Fibroblast of the aortic adventitia (primary cell): ENCODE measurements around the gene LGI1. TPM values are rescaled to one million over a fixed set of nuclear protein-coding genes. Genes with fewer than 3 reads are reported as not detected.
A peak's percentile ranks its signal among the peaks of the same experiment; 100 is the strongest.

Source experiments
- DNase-seq: peaks from one replicate; pipeline ENCODE4 v3.0.0-alpha.2; 2010; ENCODE audit warnings: low read depth
- H3K4me3 ChIP-seq: 2 replicates; pipeline ENCODE4 v1.5.1; 2011; ENCODE audit warnings: low read depth, mild to moderate bottlenecking, control low read depth, low read length, moderate library complexity
- total RNA-seq: library from RNA; depleted of rRNA; stranded (reverse); fragments of >200 nt; gene quantifications from 2 replicates; pipeline ENCODE4 v1.2.3, GENCODE V29; 2012; ENCODE audit warnings: low replicate concordance
- TF ChIP-seq, protein P1 (sequence below): IDR thresholded peaks from 2 replicates; pipeline ENCODE4 v1.5.1; 2011; ENCODE audit warnings: mild to moderate bottlenecking, low read length, control low read depth, inconsistent platforms; ENCODE audit not compliant: insufficient read depth

Gene LGI1
- total RNA-seq, 1 donor, result 0.18 TPM

DNA sequence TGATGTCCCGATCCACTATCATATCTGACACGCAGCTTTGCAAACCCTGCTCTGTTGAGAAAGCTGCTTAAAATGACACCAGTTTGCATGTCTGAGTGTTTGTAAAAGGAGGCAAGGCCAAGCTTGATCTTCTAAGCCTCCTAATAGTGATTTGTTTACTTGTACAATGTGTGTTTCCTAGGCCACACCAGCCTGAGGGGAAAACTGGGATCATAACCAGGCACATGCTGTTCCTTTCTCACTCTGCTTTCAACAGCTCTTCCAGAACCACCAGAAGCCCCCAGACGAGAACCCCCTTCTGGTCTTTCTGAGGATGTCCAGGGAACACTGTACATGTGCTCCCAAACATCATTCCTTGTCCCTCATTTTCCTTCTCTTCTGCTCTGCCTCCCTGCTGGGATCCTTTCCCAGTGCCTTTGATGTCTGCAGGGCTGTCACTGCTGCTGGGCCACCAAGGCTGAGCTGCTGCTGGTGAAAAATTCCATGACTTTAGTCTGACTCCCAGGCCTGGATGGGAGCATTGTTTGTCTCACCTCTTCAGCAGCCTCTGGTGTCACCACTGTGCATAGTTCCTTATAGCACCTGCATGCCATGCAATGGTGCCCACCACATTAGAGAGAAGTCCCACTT is 4.0 kb upstream of the LGI1 start:
- H3K4me3 ChIP-seq, result no peak overlapping the region
- TF ChIP-seq, protein P1, sequence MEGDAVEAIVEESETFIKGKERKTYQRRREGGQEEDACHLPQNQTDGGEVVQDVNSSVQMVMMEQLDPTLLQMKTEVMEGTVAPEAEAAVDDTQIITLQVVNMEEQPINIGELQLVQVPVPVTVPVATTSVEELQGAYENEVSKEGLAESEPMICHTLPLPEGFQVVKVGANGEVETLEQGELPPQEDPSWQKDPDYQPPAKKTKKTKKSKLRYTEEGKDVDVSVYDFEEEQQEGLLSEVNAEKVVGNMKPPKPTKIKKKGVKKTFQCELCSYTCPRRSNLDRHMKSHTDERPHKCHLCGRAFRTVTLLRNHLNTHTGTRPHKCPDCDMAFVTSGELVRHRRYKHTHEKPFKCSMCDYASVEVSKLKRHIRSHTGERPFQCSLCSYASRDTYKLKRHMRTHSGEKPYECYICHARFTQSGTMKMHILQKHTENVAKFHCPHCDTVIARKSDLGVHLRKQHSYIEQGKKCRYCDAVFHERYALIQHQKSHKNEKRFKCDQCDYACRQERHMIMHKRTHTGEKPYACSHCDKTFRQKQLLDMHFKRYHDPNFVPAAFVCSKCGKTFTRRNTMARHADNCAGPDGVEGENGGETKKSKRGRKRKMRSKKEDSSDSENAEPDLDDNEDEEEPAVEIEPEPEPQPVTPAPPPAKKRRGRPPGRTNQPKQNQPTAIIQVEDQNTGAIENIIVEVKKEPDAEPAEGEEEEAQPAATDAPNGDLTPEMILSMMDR, result no peak
- no peak for DNase-seq

DNA sequence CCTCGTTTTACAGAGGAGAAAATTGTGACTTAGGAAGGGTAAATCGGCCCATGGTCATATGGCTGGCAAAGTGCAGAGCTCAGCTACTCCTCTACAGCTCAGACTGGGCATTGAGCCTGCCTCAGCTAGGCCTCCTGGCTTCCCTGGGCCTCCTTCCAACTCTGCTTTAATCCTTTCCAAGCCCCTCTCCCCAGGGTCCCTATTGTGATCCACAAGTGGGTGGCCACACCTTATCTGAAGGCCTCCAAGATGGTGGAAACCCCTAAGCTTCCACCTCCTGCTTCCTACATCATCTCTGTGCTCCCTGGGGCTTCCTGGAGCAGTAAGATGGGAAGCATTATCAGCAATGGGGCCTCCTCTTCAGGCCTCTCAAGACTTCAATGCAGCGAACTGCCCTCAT is 3.0 kb upstream of the LGI1 start:
- DNase-seq, result no peak
- no peak overlapping the region for H3K4me3 ChIP-seq
- TF ChIP-seq, protein P1, result no peak

DNA sequence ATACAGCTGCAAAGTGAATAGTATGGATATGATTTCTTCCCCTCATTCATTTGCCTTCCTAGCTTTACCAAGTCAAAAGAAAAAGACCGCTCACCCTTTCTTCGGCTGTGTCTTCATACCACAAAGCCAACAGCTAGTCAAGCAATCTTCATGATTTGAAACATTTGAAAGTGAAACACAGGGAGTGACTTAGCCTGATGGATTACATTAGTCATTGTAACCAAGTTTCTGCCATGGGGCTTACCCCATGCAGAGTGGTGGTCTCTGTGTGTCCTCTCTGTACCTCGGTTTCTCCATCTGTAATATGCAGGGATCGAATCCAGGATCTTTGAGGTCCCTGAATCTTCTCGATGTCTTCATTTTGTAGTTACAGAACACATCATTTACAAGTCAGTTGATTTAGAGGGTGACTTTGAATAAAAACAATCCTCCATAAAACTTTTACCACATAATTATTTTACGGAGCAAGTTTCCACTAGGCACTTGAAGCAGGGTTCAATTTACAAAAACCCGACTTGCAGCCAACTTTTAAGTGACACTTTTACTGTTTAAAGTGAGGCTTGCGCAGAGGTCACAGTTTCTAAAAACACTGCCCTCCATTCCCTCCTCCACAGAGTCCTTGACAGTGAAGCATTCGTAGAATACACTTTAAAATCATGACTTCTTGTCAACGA is 2.2 kb upstream of the LGI1 start:
- TF ChIP-seq, protein P1, result no peak
- no peak for DNase-seq
- no peak overlapping the region for H3K4me3 ChIP-seq

DNA sequence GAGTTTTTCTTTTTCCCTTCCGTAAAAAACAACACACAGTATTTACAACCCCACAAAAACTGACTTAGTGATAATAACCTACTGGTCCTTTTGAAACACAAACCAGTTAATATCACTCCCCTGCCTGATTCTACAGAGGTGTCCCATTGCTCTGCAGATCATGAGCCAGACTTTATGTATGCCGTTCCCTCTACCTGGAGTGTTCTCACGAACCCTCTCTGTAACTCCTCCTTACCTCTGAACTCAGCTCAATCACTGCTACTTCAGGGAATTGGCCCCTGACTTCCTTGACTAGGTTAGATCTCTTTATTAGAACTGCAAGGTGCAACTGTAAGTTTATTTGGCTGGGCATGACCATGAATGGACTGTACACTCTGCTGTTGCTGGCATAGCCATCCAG is 1.6 kb upstream of the LGI1 start:
- no peak for DNase-seq
- H3K4me3 ChIP-seq, result no peak overlapping the region
- TF ChIP-seq, protein P1, result no peak

DNA sequence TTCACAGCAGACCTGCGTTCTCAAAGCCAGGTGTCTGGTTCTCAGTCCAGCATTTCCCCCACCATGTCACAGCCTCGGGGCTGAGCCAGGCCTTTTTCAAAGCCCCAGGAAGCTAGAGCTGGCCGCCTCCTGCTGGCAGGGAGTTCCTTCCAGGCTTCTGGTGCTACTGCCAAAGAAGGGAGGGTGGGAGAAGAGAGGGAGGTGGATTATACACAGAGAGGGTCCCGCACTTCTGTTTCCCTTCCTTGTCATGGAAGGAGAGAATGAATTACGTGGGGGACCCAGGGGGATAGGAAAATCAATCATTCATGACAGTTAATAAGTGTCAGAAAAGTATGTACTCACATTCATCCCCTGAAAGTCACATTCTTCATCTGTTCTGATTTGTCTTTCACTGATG is 600 bp upstream of the LGI1 start:
- H3K4me3 ChIP-seq, result no peak overlapping the region
- DNase-seq, result peak; percentile 26
- TF ChIP-seq, protein P1, result peak; percentile 41

DNA sequence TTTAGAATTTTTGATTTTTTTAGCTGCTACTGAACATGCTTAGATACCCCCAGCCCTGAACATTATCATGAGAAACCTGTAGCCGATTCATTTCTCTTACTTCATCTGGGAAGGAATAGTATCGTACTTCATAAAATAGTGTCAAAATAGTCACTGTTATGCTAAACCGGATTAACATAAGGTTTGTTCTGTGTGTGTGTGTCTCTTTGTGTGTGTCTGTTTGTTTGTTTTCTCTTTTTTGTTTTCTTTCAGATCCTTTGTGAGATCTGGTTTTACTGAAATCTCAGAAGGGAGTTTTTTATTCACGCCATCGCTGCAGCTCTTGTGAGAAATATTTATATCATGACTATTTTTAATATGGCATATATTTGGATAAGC is 761 bp downstream of the LGI1 start:
- no peak overlapping the region for H3K4me3 ChIP-seq
- DNase-seq, result no peak
- TF ChIP-seq, protein P1, result no peak
